Lung (tissue), 12 donors: Measurements from ENCODE around the gene SOS2. TPM values are rescaled to one million over a fixed set of nuclear protein-coding genes. Genes with fewer than 3 reads are reported as not detected.

Experiments
- ATAC-seq: fragments of 200-7000 bp; cut with Tn5 transposase; one replicate; pipeline ENCODE4 v1.9.1; 2020; ENCODE audit warnings: moderate number of reproducible peaks; ENCODE audit not compliant: insufficient read depth, low FRiP score
- DNase-seq, 3 donors: peaks; one replicate each; pipeline ENCODE4 v3.0.0-alpha.2; 2013 to 2017
- H3K27ac ChIP-seq, 2 donors: one replicate each; pipeline ENCODE4 v1.5.1; 2013; ENCODE audit warnings: mild to moderate bottlenecking in 2 of 2, moderate library complexity in 2 of 2, control low read depth in 1 of 2, inconsistent platforms in 1 of 2, low read depth in 1 of 2, low read length in 1 of 2
- H3K27me3 ChIP-seq, 3 donors: one replicate each; pipeline ENCODE4 v1.5.1; 2013; ENCODE audit warnings: low read length in 2 of 3; ENCODE audit not compliant: control insufficient read depth in 3 of 3, insufficient read depth in 3 of 3
- H3K36me3 ChIP-seq, 4 donors: one replicate each; pipeline ENCODE4 v1.5.1; 2013; ENCODE audit warnings: low read length in 4 of 4, mild to moderate bottlenecking in 1 of 4, moderate library complexity in 1 of 4; ENCODE audit not compliant: control insufficient read depth in 4 of 4, insufficient read depth in 4 of 4
- H3K4me1 ChIP-seq, 5 donors: one replicate each; pipeline ENCODE4 v1.5.1; 2013; ENCODE audit warnings: low read length in 5 of 5, mild to moderate bottlenecking in 2 of 5, moderate library complexity in 1 of 5; ENCODE audit not compliant: control insufficient read depth in 5 of 5, insufficient read depth in 5 of 5
- H3K4me3 ChIP-seq: one replicate; pipeline ENCODE4 v1.5.1; 2013; ENCODE audit warnings: mild to moderate bottlenecking, control low read depth, moderate library complexity
- H3K9ac ChIP-seq, 2 donors: one replicate each; pipeline ENCODE4 v1.5.1; 2013; ENCODE audit warnings: low read length in 2 of 2, control low read depth in 1 of 2; ENCODE audit not compliant: insufficient read depth in 1 of 2
- H3K9me3 ChIP-seq, 4 donors: one replicate each; pipeline ENCODE4 v1.5.1; 2013; ENCODE audit warnings: low read length in 3 of 4, mild to moderate bottlenecking in 1 of 4, moderate library complexity in 1 of 4; ENCODE audit not compliant: control insufficient read depth in 4 of 4, insufficient read depth in 3 of 4
- WGBS, 2 donors: extraction: QIAGEN DNeasy Blood & Tissue Kit; methylation state at CpG; one replicate each; pipeline ENCODE4 v1.1.7; 2013; 5-methylcytosine and 5-hydroxymethylcytosine counted together
- polyA plus RNA-seq, 2 donors: library from polyadenylated mRNA; stranded (reverse); fragments of 200-250 nt; gene quantifications; one replicate each; pipeline ENCODE4 v1.2.1, GENCODE V29; 2013
- total RNA-seq, 2 donors: library from RNA; depleted of rRNA in 1 of 2; stranded (reverse); fragments of >200 nt in 1 of 2; gene quantifications; one replicate each; pipeline ENCODE4 v1.2.1, GENCODE V29; 2014 to 2021
- TF ChIP-seq, protein P1 (sequence below): IDR thresholded peaks from 2 replicates; pipeline ENCODE4 v1.5.1; 2012; ENCODE audit warnings: mild to moderate bottlenecking; ENCODE audit errors: control extremely low read depth, extremely low read depth
- donor health status: control.
- donor health status: control.
- donor health status: Bipolar disorder and iron deficiency.
- donor health status: healthy.
- donor health status: DM: yes; HTN: yes; CAD: no.

SOS2 gene
- total and polyA plus RNA-seq, 4 donors, result 6.8 to 57.1 (median 19.1) TPM

DNA sequence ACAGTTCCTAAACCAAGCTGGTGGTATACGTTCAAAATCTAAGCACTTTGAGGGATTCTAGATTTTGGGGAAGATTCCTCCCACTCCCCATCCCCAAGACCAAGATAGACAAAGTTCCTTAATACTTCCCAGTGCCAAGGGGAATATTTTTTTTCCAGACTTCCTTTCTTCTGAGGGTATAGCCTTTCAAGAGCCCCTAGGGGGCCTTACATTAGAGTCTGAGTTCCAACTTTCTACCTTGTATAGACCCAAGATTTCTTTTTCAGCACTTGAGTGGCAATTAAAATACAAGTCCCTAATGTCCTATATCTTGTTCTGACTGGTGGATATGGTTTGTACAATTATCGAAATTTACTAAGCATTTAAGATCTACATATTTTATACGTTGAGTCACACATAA is 28.7 kb upstream of the SOS2 start:
- Histone ChIP-seq H3K9me3 (no peaks in the 10 kb centered on the region), H3K9ac (no peak overlapping the region), H3K27me3 (no peaks in the 10 kb centered on the region), H3K4me3 (no peak overlapping the region), H3K4me1 (no peaks in the 10 kb centered on the region), H3K27ac (no peak overlapping the region), H3K36me3 (peaks cover 0 to 3% (median 0%) of the 10 kb centered on the region in 4 donors)
- ATAC-seq (no peak), DNase-seq (no peak)
- TF ChIP-seq, protein P1, sequence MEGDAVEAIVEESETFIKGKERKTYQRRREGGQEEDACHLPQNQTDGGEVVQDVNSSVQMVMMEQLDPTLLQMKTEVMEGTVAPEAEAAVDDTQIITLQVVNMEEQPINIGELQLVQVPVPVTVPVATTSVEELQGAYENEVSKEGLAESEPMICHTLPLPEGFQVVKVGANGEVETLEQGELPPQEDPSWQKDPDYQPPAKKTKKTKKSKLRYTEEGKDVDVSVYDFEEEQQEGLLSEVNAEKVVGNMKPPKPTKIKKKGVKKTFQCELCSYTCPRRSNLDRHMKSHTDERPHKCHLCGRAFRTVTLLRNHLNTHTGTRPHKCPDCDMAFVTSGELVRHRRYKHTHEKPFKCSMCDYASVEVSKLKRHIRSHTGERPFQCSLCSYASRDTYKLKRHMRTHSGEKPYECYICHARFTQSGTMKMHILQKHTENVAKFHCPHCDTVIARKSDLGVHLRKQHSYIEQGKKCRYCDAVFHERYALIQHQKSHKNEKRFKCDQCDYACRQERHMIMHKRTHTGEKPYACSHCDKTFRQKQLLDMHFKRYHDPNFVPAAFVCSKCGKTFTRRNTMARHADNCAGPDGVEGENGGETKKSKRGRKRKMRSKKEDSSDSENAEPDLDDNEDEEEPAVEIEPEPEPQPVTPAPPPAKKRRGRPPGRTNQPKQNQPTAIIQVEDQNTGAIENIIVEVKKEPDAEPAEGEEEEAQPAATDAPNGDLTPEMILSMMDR, result no peak
- 92 to 93% methylated on average over 3 of the region's 3 CpGs for WGBS, 2 donors

DNA sequence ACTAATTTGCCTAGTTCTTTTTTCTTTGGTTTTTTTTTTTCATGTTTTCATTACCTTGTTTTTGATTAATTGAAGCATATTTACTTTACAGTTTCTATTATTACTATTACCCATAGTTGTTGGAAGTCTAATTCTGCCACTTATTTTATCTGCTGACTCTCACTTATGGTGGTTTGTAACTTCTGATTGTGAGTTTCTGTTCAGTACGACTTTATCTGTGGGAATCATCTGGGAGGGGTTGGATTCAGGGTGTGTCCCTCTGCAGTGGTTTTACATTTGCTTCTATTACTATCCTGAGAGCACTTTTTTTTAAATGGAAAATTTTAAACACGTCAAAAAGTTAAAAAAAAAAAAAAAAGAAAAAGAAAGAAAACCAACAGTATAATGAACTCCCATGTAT is 26.4 kb upstream of the SOS2 start:
- DNase-seq (no peak), ATAC-seq (no peak)
- Histone ChIP-seq H3K9me3 (no peaks in the 10 kb centered on the region), H3K4me3 (no peak overlapping the region), H3K9ac (no peak overlapping the region), H3K4me1 (no peaks in the 10 kb centered on the region), H3K27ac (no peak overlapping the region), H3K27me3 (no peaks in the 10 kb centered on the region), H3K36me3 (peaks cover 0 to 3% (median 0%) of the 10 kb centered on the region in 4 donors)
- WGBS, 2 donors, result 51 to 74% methylated on average over 2 of the region's 2 CpGs
- TF ChIP-seq, protein P1, result no peak

DNA sequence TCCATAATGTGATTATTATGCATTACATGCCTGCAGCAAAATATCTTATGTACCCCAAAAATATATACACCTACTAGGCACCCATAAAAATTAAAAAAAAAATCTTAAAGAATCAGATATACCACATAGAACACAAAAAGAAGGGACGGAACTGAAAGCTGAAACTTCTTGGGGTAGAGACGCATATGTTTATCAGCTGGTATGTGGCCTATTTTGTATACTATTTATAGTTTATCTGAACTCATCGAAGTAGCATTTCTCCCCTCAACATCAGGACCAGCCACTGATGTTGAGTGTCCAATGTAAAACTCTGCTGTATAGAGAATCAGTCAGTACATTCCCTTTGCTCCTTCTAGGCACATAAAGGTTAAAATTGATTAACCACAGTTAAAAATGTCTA is 22.9 kb upstream of the SOS2 start:
- DNase-seq (no peak), ATAC-seq (no peak)
- Histone ChIP-seq H3K36me3 (peaks cover 0 to 3% (median under 1%) of the 10 kb centered on the region in 4 donors), H3K9me3 (no peaks in the 10 kb centered on the region), H3K27ac (no peak overlapping the region), H3K9ac (no peak overlapping the region), H3K4me3 (no peak overlapping the region), H3K4me1 (no peaks in the 10 kb centered on the region), H3K27me3 (no peaks in the 10 kb centered on the region)
- WGBS, 2 donors, result 95% methylated on average over 3 of the region's 3 CpGs
- TF ChIP-seq, protein P1, result no peak

DNA sequence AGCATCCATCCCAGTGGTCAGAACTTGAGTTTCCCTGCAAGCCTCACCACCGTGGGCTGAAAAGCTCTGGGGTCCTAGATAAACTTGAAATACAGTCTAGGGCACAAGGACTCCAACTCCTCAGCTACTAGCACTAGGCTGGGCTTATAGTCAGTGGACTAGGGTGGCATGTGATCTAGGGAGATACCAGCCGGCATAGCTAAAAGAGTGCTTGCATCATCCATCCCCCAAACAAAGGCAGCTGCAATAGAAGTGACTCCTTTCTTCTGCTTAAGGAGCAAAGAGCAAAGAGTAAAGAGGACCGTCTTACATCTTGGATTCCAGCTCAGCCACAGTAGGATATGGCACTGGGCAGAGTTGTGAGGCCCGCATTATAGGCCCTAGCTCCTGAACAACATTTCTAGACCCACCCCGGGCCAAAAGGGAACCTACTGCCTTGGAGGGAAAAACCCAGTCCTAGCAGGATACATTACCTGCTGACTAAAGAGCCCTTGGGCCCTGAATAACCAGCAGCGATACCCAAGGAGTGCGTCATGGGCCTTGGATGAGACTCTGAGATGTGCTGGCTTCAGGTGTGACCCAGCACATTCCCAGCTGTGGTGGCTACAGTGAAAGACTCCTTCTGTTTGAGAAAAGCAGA is 17.9 kb upstream of the SOS2 start:
- DNase-seq, result no peak
- Histone ChIP-seq H3K4me1 (no peaks in the 10 kb centered on the region), H3K9ac (no peak overlapping the region), H3K9me3 (no peaks in the 10 kb centered on the region), H3K27me3 (no peaks in the 10 kb centered on the region), H3K36me3 (peaks cover 0 to 3% (median under 1%) of the 10 kb centered on the region in 4 donors), H3K4me3 (no peak overlapping the region), H3K27ac (no peak overlapping the region)
- no peak for ATAC-seq
- TF ChIP-seq, protein P1, result no peak
- 76 to 93% methylated on average over 7 of the region's 7 CpGs for WGBS, 2 donors
